ENCODE data around the gene DCLK2.

The DCLK2 gene

DNA sequence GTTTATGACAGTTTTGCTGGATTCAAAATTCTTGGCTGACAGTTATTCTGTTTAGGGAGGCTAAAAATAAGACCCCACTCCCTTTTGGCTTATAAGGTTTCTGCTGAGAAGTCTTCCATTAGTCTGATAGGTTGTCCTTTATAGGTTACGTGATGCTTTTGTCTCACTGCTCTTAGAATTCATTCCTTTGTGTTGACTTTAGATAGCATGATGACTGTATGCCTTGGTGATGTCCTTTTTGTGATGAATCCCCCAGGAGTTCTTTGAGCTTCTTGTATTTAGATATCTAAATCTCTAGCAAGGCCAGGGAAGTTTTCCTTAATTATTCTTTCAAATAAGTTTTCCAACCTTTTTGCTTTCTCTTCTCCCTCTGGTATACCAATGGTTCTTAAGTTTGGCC lies 36.4 kb downstream of the DCLK2 start:
- TF ChIP-seq, protein P1, sequence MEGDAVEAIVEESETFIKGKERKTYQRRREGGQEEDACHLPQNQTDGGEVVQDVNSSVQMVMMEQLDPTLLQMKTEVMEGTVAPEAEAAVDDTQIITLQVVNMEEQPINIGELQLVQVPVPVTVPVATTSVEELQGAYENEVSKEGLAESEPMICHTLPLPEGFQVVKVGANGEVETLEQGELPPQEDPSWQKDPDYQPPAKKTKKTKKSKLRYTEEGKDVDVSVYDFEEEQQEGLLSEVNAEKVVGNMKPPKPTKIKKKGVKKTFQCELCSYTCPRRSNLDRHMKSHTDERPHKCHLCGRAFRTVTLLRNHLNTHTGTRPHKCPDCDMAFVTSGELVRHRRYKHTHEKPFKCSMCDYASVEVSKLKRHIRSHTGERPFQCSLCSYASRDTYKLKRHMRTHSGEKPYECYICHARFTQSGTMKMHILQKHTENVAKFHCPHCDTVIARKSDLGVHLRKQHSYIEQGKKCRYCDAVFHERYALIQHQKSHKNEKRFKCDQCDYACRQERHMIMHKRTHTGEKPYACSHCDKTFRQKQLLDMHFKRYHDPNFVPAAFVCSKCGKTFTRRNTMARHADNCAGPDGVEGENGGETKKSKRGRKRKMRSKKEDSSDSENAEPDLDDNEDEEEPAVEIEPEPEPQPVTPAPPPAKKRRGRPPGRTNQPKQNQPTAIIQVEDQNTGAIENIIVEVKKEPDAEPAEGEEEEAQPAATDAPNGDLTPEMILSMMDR (IDR thresholded peaks at IDR 0.05; ENCODE audit: low read depth, low read length, missing control alignments) = no peak
- DNase-seq (ENCODE audit: low read depth) = no peak
- no peak overlapping the region for H3K4me3 ChIP-seq (ENCODE audit: low read depth, low read length)

DNA sequence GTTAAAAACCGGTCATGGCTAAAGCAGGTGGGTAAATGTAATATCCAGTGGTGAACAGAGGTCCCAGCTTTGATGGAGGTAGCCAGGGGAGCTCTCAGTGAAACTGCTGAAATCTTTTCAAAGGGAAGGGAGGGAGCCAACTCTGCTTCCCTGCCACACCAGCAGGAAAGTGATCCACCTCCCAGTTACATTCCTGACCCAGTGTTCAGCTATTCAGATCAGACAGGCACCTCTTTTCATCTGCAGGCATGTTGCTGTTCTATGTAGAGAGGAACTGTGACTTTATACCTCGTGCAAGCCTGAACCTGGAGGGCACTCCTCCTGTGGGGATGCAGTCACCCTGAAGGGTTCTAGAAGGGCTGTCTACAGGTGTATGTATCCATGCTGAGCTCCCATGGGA lies 37.6 kb downstream of the DCLK2 start:
- no peak overlapping the region for H3K4me3 ChIP-seq (ENCODE audit: low read depth, low read length)
- no peak for DNase-seq (ENCODE audit: low read depth)
- TF ChIP-seq, protein P1 (IDR thresholded peaks at IDR 0.05; ENCODE audit: low read depth, low read length, missing control alignments) = no peak

DNA sequence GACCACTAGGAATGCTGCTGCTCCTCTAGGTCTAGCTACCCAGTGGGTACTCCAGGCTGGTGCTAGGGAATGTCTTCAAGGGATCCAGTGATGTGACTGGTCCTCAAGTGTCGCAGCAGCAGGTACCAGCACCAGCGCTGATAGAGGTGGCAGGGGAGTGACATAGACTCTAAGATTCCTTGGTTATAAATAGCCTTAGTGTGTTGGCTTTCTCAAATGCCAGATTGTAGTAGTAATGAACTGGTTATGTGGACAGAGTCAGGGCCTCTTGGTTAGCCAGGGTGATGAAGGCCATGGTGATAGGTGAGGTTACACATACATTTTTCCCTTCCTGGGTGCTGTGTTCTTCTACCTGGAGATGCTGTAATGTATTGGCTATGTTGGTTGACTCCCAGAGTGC lies 38.3 kb downstream of the DCLK2 start:
- no peak for DNase-seq (ENCODE audit: low read depth)
- TF ChIP-seq, protein P1 (IDR thresholded peaks at IDR 0.05; ENCODE audit: low read depth, low read length, missing control alignments) = no peak
- no peak overlapping the region for H3K4me3 ChIP-seq (ENCODE audit: low read depth, low read length)

DNA sequence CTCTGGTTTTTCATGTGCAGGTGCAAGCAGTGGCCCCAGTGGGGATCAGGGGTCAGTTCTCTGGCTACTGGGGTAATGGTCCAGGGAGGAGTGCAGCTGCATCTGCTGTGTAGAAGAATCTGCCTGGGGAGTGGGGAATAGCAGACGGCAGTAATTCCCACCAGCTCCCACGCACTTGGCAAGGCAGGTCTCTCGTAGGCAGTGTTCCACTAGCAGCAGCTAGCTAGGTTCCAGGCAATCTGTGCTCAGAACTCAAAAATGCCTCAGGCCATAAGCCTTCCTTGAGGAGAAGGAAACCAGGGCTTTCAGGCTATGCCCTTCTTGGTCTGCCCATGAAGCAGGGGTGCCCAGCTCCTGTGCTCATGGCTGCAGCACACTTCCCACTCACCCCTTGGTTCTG lies 38.8 kb downstream of the DCLK2 start:
- no peak overlapping the region for H3K4me3 ChIP-seq (ENCODE audit: low read depth, low read length)
- no peak for DNase-seq (ENCODE audit: low read depth)
- TF ChIP-seq, protein P1 (IDR thresholded peaks at IDR 0.05; ENCODE audit: low read depth, low read length, missing control alignments) = no peak

DNA sequence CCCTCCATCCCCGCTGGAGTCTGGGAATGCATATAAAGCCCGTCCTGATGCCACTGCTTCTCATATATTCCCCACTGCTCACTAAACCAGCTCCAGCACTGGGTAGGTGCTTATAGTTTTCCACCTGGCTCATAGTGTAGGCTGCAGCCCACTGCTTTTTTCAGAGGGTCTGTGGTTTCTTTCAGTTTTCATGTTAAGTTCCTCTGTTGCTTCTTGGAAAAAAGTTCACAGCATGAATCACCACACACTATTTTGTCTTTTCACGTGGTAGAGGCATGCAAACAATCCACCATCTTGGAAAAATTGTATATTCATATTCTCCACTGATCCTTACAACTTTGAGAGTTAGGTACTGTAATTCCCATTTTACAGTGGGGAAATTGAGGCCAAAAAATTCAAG lies 39.4 kb downstream of the DCLK2 start:
- TF ChIP-seq, protein P1 (IDR thresholded peaks at IDR 0.05; ENCODE audit: low read depth, low read length, missing control alignments) = no peak
- no peak overlapping the region for H3K4me3 ChIP-seq (ENCODE audit: low read depth, low read length)
- no peak for DNase-seq (ENCODE audit: low read depth)

DNA sequence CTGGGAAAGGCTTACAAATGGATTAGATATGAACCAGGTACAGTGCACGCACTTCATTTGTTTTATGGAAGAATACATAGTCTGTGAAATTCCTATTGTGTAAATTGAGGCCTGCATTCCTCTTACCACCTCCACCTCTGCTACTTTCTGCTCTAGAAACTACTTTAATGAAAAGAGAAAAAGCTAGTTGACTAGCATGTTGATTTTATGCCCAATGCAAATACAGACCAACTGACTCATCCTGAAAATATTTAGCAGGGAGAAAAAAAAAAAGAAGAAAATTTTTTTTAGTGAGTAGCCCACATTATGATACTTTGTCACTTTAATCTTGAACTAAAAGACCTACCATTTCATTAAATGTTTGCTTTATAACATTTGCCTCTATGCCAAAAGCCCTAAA lies 41.2 kb downstream of the DCLK2 start:
- TF ChIP-seq, protein P1 (IDR thresholded peaks at IDR 0.05; ENCODE audit: low read depth, low read length, missing control alignments) = no peak
- no peak for DNase-seq (ENCODE audit: low read depth)
- no peak overlapping the region for H3K4me3 ChIP-seq (ENCODE audit: low read depth, low read length)

DNA sequence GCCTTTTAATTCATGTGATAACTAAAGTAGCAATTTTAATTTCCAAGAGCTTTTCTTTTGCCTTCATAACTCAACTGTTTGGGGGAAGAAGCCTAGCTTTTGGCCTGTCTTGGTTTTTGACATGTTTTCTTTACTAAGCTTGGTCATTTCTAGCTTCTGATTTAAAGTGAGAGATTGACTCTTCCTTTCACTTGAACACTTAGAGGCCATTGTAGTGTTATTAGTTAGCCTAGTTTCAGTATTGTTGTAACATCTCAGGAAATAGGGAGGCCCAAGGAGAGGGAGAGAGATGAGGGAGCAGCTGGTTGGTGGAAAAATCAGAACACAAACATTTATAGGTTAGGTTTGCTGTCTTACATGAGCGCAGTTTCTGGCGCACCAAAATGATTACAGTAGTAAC lies 44.8 kb downstream of the DCLK2 start:
- DNase-seq (ENCODE audit: low read depth) = no peak
- no peak overlapping the region for H3K4me3 ChIP-seq (ENCODE audit: low read depth, low read length)
- TF ChIP-seq, protein P1 (IDR thresholded peaks at IDR 0.05; ENCODE audit: low read depth, low read length, missing control alignments) = no peak
